Measurements from ENCODE around the gene UNC93B1.

GRCh38 chr11:68048681-68049508, 45.0 kb upstream of the UNC93B1 start:
- TF ChIP-seq CTCF (IDR thresholded peaks at IDR 0.05; ENCODE audit: insufficient read depth, low read length) (no peak), GABPA (IDR thresholded peaks at IDR 0.05; ENCODE audit: low read depth) (no peak)
- TF ChIP-seq, protein P1, sequence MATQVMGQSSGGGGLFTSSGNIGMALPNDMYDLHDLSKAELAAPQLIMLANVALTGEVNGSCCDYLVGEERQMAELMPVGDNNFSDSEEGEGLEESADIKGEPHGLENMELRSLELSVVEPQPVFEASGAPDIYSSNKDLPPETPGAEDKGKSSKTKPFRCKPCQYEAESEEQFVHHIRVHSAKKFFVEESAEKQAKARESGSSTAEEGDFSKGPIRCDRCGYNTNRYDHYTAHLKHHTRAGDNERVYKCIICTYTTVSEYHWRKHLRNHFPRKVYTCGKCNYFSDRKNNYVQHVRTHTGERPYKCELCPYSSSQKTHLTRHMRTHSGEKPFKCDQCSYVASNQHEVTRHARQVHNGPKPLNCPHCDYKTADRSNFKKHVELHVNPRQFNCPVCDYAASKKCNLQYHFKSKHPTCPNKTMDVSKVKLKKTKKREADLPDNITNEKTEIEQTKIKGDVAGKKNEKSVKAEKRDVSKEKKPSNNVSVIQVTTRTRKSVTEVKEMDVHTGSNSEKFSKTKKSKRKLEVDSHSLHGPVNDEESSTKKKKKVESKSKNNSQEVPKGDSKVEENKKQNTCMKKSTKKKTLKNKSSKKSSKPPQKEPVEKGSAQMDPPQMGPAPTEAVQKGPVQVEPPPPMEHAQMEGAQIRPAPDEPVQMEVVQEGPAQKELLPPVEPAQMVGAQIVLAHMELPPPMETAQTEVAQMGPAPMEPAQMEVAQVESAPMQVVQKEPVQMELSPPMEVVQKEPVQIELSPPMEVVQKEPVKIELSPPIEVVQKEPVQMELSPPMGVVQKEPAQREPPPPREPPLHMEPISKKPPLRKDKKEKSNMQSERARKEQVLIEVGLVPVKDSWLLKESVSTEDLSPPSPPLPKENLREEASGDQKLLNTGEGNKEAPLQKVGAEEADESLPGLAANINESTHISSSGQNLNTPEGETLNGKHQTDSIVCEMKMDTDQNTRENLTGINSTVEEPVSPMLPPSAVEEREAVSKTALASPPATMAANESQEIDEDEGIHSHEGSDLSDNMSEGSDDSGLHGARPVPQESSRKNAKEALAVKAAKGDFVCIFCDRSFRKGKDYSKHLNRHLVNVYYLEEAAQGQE (IDR thresholded peaks at IDR 0.05; ENCODE audit: insufficient replicate concordance, low read depth) = no peak

Measured in HL-60 (cell line).